Astrocyte of the spinal cord (primary cell): ENCODE results near the gene SMYD3.

Source experiments
- DNase-seq: peaks from one replicate; pipeline ENCODE4 v3.0.0; 2011; ENCODE audit warnings: low read depth, low spot score
- H3K4me3 ChIP-seq: 2 replicates; pipeline ENCODE4 v1.5.1; 2011; ENCODE audit warnings: low read depth, mild to moderate bottlenecking, low read length, moderate library complexity
- in situ Hi-C: cut with HindIII; loops from 2 replicates; pipeline ENCODE4 v1.10.0; 2017; ENCODE audit warnings: low sequenced_read_pairs
- TF ChIP-seq, protein P1 (sequence below): IDR thresholded peaks from 2 replicates; pipeline ENCODE4 v1.5.1; 2012; ENCODE audit warnings: low read depth, mild to moderate bottlenecking, low read length, inconsistent platforms

Gene SMYD3

GRCh38 chr1:246122071-246122470, 385.0 kb downstream of the SMYD3 start:
- TF ChIP-seq, protein P1, sequence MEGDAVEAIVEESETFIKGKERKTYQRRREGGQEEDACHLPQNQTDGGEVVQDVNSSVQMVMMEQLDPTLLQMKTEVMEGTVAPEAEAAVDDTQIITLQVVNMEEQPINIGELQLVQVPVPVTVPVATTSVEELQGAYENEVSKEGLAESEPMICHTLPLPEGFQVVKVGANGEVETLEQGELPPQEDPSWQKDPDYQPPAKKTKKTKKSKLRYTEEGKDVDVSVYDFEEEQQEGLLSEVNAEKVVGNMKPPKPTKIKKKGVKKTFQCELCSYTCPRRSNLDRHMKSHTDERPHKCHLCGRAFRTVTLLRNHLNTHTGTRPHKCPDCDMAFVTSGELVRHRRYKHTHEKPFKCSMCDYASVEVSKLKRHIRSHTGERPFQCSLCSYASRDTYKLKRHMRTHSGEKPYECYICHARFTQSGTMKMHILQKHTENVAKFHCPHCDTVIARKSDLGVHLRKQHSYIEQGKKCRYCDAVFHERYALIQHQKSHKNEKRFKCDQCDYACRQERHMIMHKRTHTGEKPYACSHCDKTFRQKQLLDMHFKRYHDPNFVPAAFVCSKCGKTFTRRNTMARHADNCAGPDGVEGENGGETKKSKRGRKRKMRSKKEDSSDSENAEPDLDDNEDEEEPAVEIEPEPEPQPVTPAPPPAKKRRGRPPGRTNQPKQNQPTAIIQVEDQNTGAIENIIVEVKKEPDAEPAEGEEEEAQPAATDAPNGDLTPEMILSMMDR = no peak
- in situ Hi-C loops = no loop called here

DNA sequence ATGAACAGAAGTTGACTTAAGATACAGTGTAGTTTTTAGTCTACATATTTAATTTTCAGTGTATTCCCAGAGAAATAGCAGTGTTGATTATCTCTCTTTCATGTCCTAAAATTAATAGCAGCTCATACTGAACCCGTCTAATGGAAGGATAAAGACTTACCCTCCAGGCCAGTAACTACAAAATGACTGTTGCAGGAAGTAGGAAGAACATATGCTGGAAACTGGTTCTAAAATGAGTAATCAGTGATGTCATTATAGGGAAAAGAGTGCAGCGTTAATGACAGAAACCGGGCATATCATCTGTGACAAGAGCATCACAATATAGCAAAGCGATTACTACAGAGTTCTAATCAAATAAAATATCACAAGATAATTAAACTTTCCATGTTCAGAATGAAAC, 385.5 kb downstream of the SMYD3 start:
- in situ Hi-C loops = no loop called here
- DNase-seq = no peak
- H3K4me3 ChIP-seq = no peak overlapping the region
- TF ChIP-seq, protein P1 = no peak

More at GRCh38 chr1:246122071-246122470, 385.0 kb downstream of the SMYD3 start:
- DNase-seq = no peak
- no peak overlapping the region for H3K4me3 ChIP-seq

GRCh38 chr1:246117066-246117791, 389.9 kb downstream of the SMYD3 start:
- H3K4me3 ChIP-seq = no peak overlapping the region
- DNase-seq = peak; percentile 59
- in situ Hi-C loops = no loop called here
- TF ChIP-seq, protein P1 = peak; percentile 53

DNA sequence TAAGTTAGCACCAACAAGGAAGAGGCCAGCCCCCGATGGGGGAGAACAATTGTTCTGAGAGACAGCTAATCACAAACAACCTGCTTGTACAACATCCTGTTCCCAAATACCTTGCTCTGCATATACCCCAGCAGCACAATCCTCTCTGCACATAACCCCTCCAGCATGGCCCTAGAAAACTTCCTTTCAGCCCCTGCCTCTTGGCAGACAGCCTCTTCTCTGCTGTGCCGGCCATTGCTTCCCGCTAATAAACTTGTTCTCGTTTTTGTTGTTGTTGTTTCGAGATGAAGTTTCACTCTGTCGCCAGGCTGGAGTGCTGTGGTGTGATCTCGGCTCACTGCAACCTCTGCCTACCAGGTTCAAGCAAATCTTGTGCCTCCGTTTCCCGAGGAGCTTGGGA, 392.7 kb downstream of the SMYD3 start:
- no peak overlapping the region for H3K4me3 ChIP-seq
- in situ Hi-C loops = no loop called here
- DNase-seq = no peak
- TF ChIP-seq, protein P1 = no peak

DNA sequence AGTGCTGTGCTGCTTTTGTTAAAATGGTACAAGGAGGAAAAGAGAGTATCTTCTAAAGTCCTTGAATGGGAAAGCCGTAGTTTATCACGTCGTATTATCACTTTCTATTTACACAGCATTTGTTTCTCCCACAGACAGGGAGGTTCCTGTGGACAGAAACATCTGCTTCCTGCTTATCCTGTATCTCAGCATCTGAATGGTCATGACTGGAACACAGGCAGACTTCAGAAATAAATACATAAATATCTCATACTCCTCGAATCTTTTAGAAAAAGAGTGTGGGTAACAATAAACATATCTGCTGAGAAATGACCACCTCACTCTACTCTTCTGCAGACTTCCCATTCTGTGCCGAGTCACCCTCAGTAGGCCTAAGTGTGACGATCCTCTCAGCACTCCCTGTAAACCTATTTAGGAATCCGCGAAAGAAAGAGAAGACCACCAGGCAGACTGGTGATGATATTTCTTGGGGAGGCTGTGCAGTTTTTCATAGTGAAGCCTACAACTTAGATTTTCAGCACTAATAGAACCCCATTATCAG, 393.5 kb downstream of the SMYD3 start:
- TF ChIP-seq, protein P1 = no peak
- in situ Hi-C loops = no loop called here
- no peak for DNase-seq
- H3K4me3 ChIP-seq = no peak overlapping the region

GRCh38 chr1:246111570-246111969, 395.5 kb downstream of the SMYD3 start:
- TF ChIP-seq, protein P1 = no peak
- no peak for DNase-seq
- no peak overlapping the region for H3K4me3 ChIP-seq
- in situ Hi-C loops = no loop called here
